ENCODE measurements around the gene BLOC1S3.

The BLOC1S3 gene

GRCh38 chr19:45149129-45149528 lies 29.5 kb upstream of the BLOC1S3 start:
- peaks cover 17% of the 10 kb centered on the region for H3K27me3 ChIP-seq (ENCODE audit: control insufficient read depth, insufficient read depth, low read length)
- H3K27ac ChIP-seq (ENCODE audit: low read length) = no peak overlapping the region
- H3K9me3 ChIP-seq (ENCODE audit: control insufficient read depth, low read depth, low read length) = no peaks in the 10 kb centered on the region
- no peak overlapping the region for H3K9ac ChIP-seq (ENCODE audit: low read length)
- H3K36me3 ChIP-seq (ENCODE audit: control insufficient read depth, low read depth, low read length) = no peaks in the 10 kb centered on the region
- H3K4me1 ChIP-seq (ENCODE audit: control insufficient read depth, low read depth, low read length) = peaks cover 3% of the 10 kb centered on the region
- H3K4me3 ChIP-seq (ENCODE audit: low read length) = no peak overlapping the region

GRCh38 chr19:45150180-45150579 lies 28.4 kb upstream of the BLOC1S3 start:
- Histone ChIP-seq H3K36me3 (ENCODE audit: control insufficient read depth, low read depth, low read length) (no peaks in the 10 kb centered on the region), H3K4me1 (ENCODE audit: control insufficient read depth, low read depth, low read length) (peaks cover 4% of the 10 kb centered on the region), H3K9me3 (ENCODE audit: control insufficient read depth, low read depth, low read length) (no peaks in the 10 kb centered on the region), H3K27ac (ENCODE audit: low read length) (no peak overlapping the region), H3K9ac (ENCODE audit: low read length) (no peak overlapping the region), H3K4me3 (ENCODE audit: low read length) (no peak overlapping the region), H3K27me3 (ENCODE audit: control insufficient read depth, insufficient read depth, low read length) (peaks cover 28% of the 10 kb centered on the region)

- no peak overlapping the region for H3K9ac ChIP-seq (ENCODE audit: low read length)
- H3K4me3 ChIP-seq (ENCODE audit: low read length) = no peak overlapping the region
- peaks cover 34% of the 10 kb centered on the region for H3K27me3 ChIP-seq (ENCODE audit: control insufficient read depth, insufficient read depth, low read length)
- H3K36me3 ChIP-seq (ENCODE audit: control insufficient read depth, low read depth, low read length) = no peaks in the 10 kb centered on the region
- H3K9me3 ChIP-seq (ENCODE audit: control insufficient read depth, low read depth, low read length) = no peaks in the 10 kb centered on the region
- no peak overlapping the region for H3K27ac ChIP-seq (ENCODE audit: low read length)
- H3K4me1 ChIP-seq (ENCODE audit: control insufficient read depth, low read depth, low read length) = peaks cover 4% of the 10 kb centered on the region
Measured at GRCh38 chr19:45150751-45151281, 27.8 kb upstream of the BLOC1S3 start.

GRCh38 chr19:45151320-45151719 lies 27.3 kb upstream of the BLOC1S3 start:
- H3K9ac ChIP-seq (ENCODE audit: low read length) = no peak overlapping the region
- no peaks in the 10 kb centered on the region for H3K9me3 ChIP-seq (ENCODE audit: control insufficient read depth, low read depth, low read length)
- H3K4me1 ChIP-seq (ENCODE audit: control insufficient read depth, low read depth, low read length) = peaks cover 4% of the 10 kb centered on the region

GRCh38 chr19:45151821-45152503 lies 26.6 kb upstream of the BLOC1S3 start:
- Histone ChIP-seq H3K9me3 (ENCODE audit: control insufficient read depth, low read depth, low read length) (no peaks in the 10 kb centered on the region), H3K36me3 (ENCODE audit: control insufficient read depth, low read depth, low read length) (no peaks in the 10 kb centered on the region), H3K4me1 (ENCODE audit: control insufficient read depth, low read depth, low read length) (peaks cover 4% of the 10 kb centered on the region), H3K9ac (ENCODE audit: low read length) (no peak overlapping the region), H3K27me3 (ENCODE audit: control insufficient read depth, insufficient read depth, low read length) (peaks cover 36% of the 10 kb centered on the region), H3K27ac (ENCODE audit: low read length) (no peak overlapping the region), H3K4me3 (ENCODE audit: low read length) (no peak overlapping the region)

More at GRCh38 chr19:45151320-45151719, 27.3 kb upstream of the BLOC1S3 start:
- Histone ChIP-seq H3K27ac (ENCODE audit: low read length) (no peak overlapping the region), H3K27me3 (ENCODE audit: control insufficient read depth, insufficient read depth, low read length) (peaks cover 36% of the 10 kb centered on the region), H3K36me3 (ENCODE audit: control insufficient read depth, low read depth, low read length) (no peaks in the 10 kb centered on the region), H3K4me3 (ENCODE audit: low read length) (no peak overlapping the region)

- no peak overlapping the region for H3K4me3 ChIP-seq (ENCODE audit: low read length)
Measured at GRCh38 chr19:45152504-45153338, 25.9 kb upstream of the BLOC1S3 start.

GRCh38 chr19:45153339-45154063 lies 25.1 kb upstream of the BLOC1S3 start:
- Histone ChIP-seq H3K27ac (ENCODE audit: low read length) (no peak overlapping the region), H3K27me3 (ENCODE audit: control insufficient read depth, insufficient read depth, low read length) (peaks cover 40% of the 10 kb centered on the region), H3K4me1 (ENCODE audit: control insufficient read depth, low read depth, low read length) (peaks cover 4% of the 10 kb centered on the region), H3K9me3 (ENCODE audit: control insufficient read depth, low read depth, low read length) (no peaks in the 10 kb centered on the region), H3K36me3 (ENCODE audit: control insufficient read depth, low read depth, low read length) (no peaks in the 10 kb centered on the region), H3K4me3 (ENCODE audit: low read length) (peak overlapping the region; percentile 57), H3K9ac (ENCODE audit: low read length) (no peak overlapping the region)

More at GRCh38 chr19:45152504-45153338, 25.9 kb upstream of the BLOC1S3 start:
- Histone ChIP-seq H3K9ac (ENCODE audit: low read length) (no peak overlapping the region), H3K36me3 (ENCODE audit: control insufficient read depth, low read depth, low read length) (no peaks in the 10 kb centered on the region), H3K27me3 (ENCODE audit: control insufficient read depth, insufficient read depth, low read length) (peaks cover 40% of the 10 kb centered on the region), H3K9me3 (ENCODE audit: control insufficient read depth, low read depth, low read length) (no peaks in the 10 kb centered on the region), H3K4me1 (ENCODE audit: control insufficient read depth, low read depth, low read length) (peaks cover 4% of the 10 kb centered on the region), H3K27ac (ENCODE audit: low read length) (no peak overlapping the region)

- H3K4me1 ChIP-seq (ENCODE audit: control insufficient read depth, low read depth, low read length) = peaks cover 4% of the 10 kb centered on the region
- peak overlapping the region; percentile 57 for H3K4me3 ChIP-seq (ENCODE audit: low read length)
Measured at GRCh38 chr19:45154064-45154827, 24.3 kb upstream of the BLOC1S3 start.

GRCh38 chr19:45156011-45156630 lies 22.5 kb upstream of the BLOC1S3 start:
- H3K27ac ChIP-seq (ENCODE audit: low read length) = no peak overlapping the region
- H3K36me3 ChIP-seq (ENCODE audit: control insufficient read depth, low read depth, low read length) = no peaks in the 10 kb centered on the region
- no peaks in the 10 kb centered on the region for H3K9me3 ChIP-seq (ENCODE audit: control insufficient read depth, low read depth, low read length)
- H3K27me3 ChIP-seq (ENCODE audit: control insufficient read depth, insufficient read depth, low read length) = peaks cover 43% of the 10 kb centered on the region
- no peak overlapping the region for H3K4me3 ChIP-seq (ENCODE audit: low read length)
- no peak overlapping the region for H3K9ac ChIP-seq (ENCODE audit: low read length)
- peaks cover 4% of the 10 kb centered on the region for H3K4me1 ChIP-seq (ENCODE audit: control insufficient read depth, low read depth, low read length)

More at GRCh38 chr19:45154064-45154827, 24.3 kb upstream of the BLOC1S3 start:
- H3K27me3 ChIP-seq (ENCODE audit: control insufficient read depth, insufficient read depth, low read length) = peaks cover 40% of the 10 kb centered on the region
- no peak overlapping the region for H3K27ac ChIP-seq (ENCODE audit: low read length)
- H3K36me3 ChIP-seq (ENCODE audit: control insufficient read depth, low read depth, low read length) = no peaks in the 10 kb centered on the region
- no peaks in the 10 kb centered on the region for H3K9me3 ChIP-seq (ENCODE audit: control insufficient read depth, low read depth, low read length)
- no peak overlapping the region for H3K9ac ChIP-seq (ENCODE audit: low read length)

GRCh38 chr19:45156751-45157150 lies 21.8 kb upstream of the BLOC1S3 start:
- Histone ChIP-seq H3K27me3 (ENCODE audit: control insufficient read depth, insufficient read depth, low read length) (peaks cover 46% of the 10 kb centered on the region), H3K9ac (ENCODE audit: low read length) (no peak overlapping the region), H3K4me1 (ENCODE audit: control insufficient read depth, low read depth, low read length) (peaks cover 4% of the 10 kb centered on the region), H3K27ac (ENCODE audit: low read length) (no peak overlapping the region), H3K36me3 (ENCODE audit: control insufficient read depth, low read depth, low read length) (no peaks in the 10 kb centered on the region), H3K9me3 (ENCODE audit: control insufficient read depth, low read depth, low read length) (no peaks in the 10 kb centered on the region), H3K4me3 (ENCODE audit: low read length) (no peak overlapping the region)

Data from iPS-18a (cell line).